Colonic mucosa (tissue), 4 donors: Measurements from ENCODE around the gene JHY. TPM values are rescaled to one million over a fixed set of nuclear protein-coding genes. Genes with fewer than 3 reads are reported as not detected.

Experiments used
- DNase-seq: peaks from one replicate; pipeline ENCODE4 v3.0.0-alpha.2; 2020
- H3K27ac ChIP-seq: fragments of 200-600 bp; one replicate; pipeline ENCODE4 v1.8.0; 2021
- H3K27me3 ChIP-seq: fragments of 200-600 bp; one replicate; pipeline ENCODE4 v1.8.0; 2021
- H3K36me3 ChIP-seq: fragments of 200-600 bp; one replicate; pipeline ENCODE4 v1.8.0; 2021
- H3K4me1 ChIP-seq: fragments of 200-600 bp; one replicate; pipeline ENCODE4 v1.8.0; 2021; ENCODE audit warnings: mild to moderate bottlenecking
- H3K4me3 ChIP-seq: fragments of 200-600 bp; one replicate; pipeline ENCODE4 v1.8.0; 2021
- H3K9ac ChIP-seq, 2 donors: one replicate each; pipeline ENCODE4 v1.7.0; 2013; ENCODE audit warnings: control low read depth in 2 of 2, low read depth in 2 of 2, low read length in 2 of 2
- H3K9me3 ChIP-seq: fragments of 200-600 bp; one replicate; pipeline ENCODE4 v1.8.0; 2021
- intact Hi-C: fragments of 100-400 bp; cut with DNase I; formaldehyde crosslinking; loops from one replicate; pipeline ENCODE4 v1.14.1; 2022
- total RNA-seq, 2 donors: library from RNA; stranded (reverse); fragmentation: NEBNext Ultra II Directional in 1 of 2; extraction: Animal tissue kit (Norgen Biotek cat#: 25700) in 1 of 2; gene quantifications; one replicate each; pipeline ENCODE4 v1.2.1, GENCODE V29; 2021
- TF ChIP-seq, protein P1 (sequence below): fragments of 200-600 bp; IDR thresholded peaks from one replicate; pipeline ENCODE4 v1.8.0; 2022; ENCODE audit warnings: antibody characterized with exemption, mild to moderate bottlenecking
- donor health status: healthy.
- donor health status: DM: no; HTN: no; CAD: no.
- donor health status: DM: no; HTN: no; CAD: no.

Gene JHY
- total RNA-seq, 2 donors from 2014 or later = 0.84 to 1.9 TPM

DNA sequence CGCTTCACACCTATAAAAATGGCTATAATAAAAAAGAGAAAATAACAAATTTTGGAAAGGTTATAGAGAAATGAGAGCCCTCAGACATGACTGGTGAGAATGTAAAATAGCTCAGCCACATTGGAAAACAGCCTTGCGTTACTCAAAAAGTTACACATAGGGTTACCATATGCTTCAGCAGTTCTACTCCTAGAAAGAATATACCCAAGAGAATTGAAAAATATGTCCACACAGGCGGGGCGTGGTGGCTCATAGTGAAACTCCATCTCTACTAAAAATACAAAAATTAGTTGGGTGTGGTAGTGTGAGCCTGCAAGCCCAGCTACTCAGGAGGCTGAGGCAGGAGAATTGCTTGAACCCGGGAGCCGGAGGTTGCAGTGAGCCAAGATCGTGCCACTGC, 7.6 kb upstream of the JHY start:
- H3K9ac ChIP-seq = no peak overlapping the region
- no peak overlapping the region for H3K27ac ChIP-seq
- no peak overlapping the region for H3K4me3 ChIP-seq
- H3K27me3 ChIP-seq = no peaks in the 10 kb centered on the region
- intact Hi-C loops = no loop called here
- TF ChIP-seq, protein P1, sequence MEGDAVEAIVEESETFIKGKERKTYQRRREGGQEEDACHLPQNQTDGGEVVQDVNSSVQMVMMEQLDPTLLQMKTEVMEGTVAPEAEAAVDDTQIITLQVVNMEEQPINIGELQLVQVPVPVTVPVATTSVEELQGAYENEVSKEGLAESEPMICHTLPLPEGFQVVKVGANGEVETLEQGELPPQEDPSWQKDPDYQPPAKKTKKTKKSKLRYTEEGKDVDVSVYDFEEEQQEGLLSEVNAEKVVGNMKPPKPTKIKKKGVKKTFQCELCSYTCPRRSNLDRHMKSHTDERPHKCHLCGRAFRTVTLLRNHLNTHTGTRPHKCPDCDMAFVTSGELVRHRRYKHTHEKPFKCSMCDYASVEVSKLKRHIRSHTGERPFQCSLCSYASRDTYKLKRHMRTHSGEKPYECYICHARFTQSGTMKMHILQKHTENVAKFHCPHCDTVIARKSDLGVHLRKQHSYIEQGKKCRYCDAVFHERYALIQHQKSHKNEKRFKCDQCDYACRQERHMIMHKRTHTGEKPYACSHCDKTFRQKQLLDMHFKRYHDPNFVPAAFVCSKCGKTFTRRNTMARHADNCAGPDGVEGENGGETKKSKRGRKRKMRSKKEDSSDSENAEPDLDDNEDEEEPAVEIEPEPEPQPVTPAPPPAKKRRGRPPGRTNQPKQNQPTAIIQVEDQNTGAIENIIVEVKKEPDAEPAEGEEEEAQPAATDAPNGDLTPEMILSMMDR = no peak
- no peak for DNase-seq
- no peaks in the 10 kb centered on the region for H3K36me3 ChIP-seq
- no peaks in the 10 kb centered on the region for H3K9me3 ChIP-seq
- no peaks in the 10 kb centered on the region for H3K4me1 ChIP-seq

DNA sequence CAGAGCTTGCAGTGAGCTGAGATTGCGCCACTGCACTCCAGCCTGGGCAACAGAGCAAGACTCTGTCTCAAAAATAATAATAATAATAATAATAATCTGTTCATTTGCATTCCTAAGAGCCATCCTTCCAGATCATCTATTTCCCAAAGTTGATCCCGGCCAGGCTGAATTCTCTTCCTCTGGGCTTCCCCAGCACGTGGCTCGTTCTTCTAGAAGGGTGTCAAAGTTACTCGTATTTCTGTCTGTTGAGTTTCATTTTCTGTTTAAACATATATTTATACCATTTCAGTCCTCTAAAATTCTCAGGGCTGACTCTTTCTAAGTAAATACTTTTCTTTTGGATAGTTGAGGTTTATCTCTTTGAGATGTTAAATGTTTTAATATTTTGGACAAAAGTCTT, 4.8 kb upstream of the JHY start:
- H3K9me3 ChIP-seq = no peaks in the 10 kb centered on the region
- no peak overlapping the region for H3K4me3 ChIP-seq
- H3K27me3 ChIP-seq = no peaks in the 10 kb centered on the region
- DNase-seq = no peak
- intact Hi-C loops = no loop called here
- H3K4me1 ChIP-seq = no peaks in the 10 kb centered on the region
- no peak overlapping the region for H3K9ac ChIP-seq
- H3K27ac ChIP-seq = no peak overlapping the region
- H3K36me3 ChIP-seq = no peaks in the 10 kb centered on the region
- TF ChIP-seq, protein P1 = no peak

DNA sequence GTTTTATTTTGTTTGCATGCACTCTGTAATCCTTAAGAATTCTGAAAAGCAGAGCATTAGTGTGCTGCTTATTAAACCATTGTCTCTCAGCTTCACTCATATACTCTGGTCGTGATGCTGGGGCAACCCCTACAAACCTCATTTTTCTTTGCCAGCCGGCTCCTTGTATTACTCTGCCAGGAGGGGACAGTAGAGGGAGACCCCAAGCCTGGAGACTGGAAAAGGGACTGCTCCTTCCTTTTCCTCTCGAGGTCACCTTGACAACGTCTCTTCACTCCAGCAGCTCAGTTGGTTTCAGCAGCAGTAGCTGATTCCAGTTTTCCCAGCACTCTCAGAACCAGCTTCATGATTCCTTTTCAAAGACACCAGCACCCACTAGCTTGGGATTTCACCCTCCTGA, 2.8 kb upstream of the JHY start:
- no peak overlapping the region for H3K9ac ChIP-seq

DNA sequence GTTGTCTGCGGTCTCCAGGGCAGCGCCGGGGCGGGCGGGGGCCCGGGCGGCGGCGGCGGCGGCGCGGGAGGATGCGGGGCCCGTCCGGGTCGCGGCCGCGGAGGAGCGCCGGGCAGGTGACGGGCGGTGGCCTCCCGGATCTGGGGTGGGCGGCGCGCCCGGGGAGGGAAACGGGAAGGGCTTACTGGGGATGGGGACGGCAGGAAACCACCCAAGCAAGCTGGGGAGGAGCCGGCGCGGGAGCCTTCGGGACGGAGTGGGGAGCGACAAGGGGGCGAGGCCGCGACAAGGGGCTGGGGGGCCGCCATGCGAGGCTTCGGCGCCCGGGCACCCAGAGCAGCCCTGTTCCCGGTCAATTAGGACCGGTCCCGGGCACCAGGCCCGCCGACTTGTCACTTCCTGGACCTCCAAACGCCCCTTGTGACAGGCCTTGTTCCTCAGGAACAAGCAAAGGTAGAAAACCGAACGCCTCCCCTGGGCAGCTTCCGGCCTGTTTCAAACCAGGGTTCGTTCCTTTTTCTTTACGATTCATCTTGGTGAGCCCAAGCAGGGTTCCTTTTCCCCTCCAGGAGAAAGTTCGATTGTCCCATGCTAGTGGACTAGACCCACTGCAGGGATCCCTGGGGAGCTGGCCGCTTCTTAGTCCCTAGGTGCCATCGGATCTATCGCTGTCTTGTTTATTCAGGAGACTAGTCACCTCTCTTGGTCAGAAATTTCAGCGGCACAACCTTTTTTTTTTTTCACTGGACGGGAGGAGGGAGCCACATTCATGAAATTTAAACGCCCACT, 492 bp downstream of the JHY start:
- Histone ChIP-seq H3K9me3 (no peaks in the 10 kb centered on the region), H3K27me3 (no peaks in the 10 kb centered on the region), H3K27ac (peak overlapping the region; percentile 61), H3K36me3 (no peaks in the 10 kb centered on the region), H3K4me3 (peak overlapping the region; percentile 66), H3K4me1 (no peaks in the 10 kb centered on the region), H3K9ac (peak overlapping the region; percentile 7 to 80)
- intact Hi-C loops = loop anchor here (10.0 kb wide), 1 partner anchor 172 kb away; no protein-coding TSS in a partner anchor
- TF ChIP-seq, protein P1 = no peak
- DNase-seq = peak; percentile 42

More for the DNA sequence above, 2.8 kb upstream of the JHY start:
- TF ChIP-seq, protein P1 = no peak
- Histone ChIP-seq H3K4me1 (no peaks in the 10 kb centered on the region), H3K4me3 (no peak overlapping the region), H3K36me3 (no peaks in the 10 kb centered on the region), H3K27me3 (no peaks in the 10 kb centered on the region), H3K27ac (no peak overlapping the region), H3K9me3 (no peaks in the 10 kb centered on the region)
- DNase-seq = no peak
- intact Hi-C loops = loop anchor here (10.0 kb wide), 1 partner anchor 175 kb away; no protein-coding TSS in a partner anchor

DNA sequence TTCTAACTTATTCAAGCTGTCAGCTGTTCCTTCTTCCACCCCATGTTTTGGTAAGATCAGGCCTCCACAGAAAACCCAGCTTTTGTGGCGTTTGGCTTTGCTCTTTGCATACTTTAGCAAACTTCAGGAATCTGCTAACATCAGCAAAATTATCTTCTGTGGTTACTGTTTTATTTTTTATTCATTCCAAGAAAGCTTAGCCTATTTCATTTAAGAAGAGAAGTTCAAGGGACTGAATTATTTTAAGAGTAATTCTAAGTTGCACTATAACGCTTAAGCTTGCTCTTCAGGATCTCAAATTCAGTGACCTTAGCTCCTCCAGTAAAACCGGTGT, 1.1 kb downstream of the JHY start:
- Histone ChIP-seq H3K36me3 (no peaks in the 10 kb centered on the region), H3K27ac (no peak overlapping the region), H3K27me3 (no peaks in the 10 kb centered on the region), H3K4me3 (peak overlapping the region; percentile 66), H3K9me3 (no peaks in the 10 kb centered on the region), H3K9ac (peak overlapping the region in 1 of 2 donors; percentile 7), H3K4me1 (no peaks in the 10 kb centered on the region)
- intact Hi-C loops = loop anchor here (10.0 kb wide), 1 partner anchor 171 kb away; no protein-coding TSS in a partner anchor
- DNase-seq = no peak
- TF ChIP-seq, protein P1 = no peak
